UCSD-AML1 (cell line): ENCODE data around the gene CD3E.
A peak's percentile ranks its signal among the peaks of the same experiment; 100 is the strongest.

Experiments used
- DNase-seq: peaks from one replicate; lab custom pipeline; 2025; ENCODE audit not compliant: unreplicated experiment; lab: John Stamatoyannopoulos, UW

Gene CD3E

DNA sequence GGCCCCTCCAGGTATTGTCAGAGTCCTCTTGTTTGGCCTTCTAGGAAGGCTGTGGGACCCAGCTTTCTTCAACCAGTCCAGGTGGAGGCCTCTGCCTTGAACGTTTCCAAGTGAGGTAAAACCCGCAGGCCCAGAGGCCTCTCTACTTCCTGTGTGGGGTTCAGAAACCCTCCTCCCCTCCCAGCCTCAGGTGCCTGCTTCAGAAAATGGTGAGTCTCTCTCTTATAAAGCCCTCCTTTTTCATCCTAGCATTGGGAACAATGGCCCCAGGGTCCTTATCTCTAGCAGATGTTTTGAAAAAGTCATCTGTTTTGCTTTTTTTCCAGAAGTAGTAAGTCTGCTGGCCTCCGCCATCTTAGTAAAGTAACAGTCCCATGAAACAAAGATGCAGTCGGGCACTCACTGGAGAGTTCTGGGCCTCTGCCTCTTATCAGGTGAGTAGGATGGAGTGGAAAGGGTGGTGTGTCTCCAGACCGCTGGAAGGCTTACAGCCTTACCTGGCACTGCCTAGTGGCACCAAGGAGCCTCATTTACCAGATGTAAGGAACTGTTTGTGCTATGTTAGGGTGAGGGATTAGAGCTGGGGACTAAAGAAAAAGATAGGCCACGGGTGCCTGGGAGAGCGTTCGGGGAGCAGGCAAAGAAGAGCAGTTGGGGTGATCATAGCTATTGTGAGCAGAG, at the start of gene CD3E:
Gene CD3E (plus strand): TSS at position 163 of the 681 bp plus-strand sequence. CDS start 223 bp downstream, at position 386.
- DNase-seq: no peak

DNA sequence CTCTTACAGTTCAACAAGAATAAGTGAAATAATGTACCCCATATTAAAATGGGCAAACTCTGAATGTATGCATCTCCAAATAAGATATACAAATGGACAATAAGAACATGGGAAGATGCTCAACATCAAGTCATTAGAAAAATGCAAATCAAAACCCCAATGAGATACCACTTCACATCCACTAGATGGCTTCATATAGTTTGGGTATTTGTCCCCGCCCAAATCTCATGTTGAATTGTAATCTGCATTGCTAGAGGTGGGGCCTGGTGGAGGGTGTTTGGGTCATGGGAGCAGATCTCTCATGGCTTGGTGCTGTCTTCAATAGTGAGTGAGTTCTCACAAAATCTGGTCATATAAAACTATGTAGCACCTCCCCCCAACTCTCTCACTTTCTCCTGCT, 46.1 kb upstream of the CD3E start:
- DNase-seq: no peak

DNA sequence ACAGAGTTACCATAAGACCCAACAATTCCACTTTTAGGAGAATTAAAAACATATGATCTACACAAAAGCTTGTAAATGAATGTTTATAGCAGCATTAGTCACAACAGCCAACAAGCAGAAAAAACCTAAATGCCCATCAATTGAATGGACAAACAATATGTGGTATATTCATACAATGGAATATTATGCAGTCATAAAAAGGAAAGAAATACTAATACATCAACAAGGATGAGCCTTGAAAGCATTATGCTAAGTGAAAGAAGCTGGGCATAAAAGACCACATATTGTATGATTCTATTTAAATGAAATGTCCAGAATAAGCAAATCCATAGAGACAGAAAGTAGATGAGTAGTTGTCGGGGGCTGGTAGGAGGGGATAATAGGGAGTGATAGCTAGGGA, 45.4 kb upstream of the CD3E start:
- DNase-seq: no peak

DNA sequence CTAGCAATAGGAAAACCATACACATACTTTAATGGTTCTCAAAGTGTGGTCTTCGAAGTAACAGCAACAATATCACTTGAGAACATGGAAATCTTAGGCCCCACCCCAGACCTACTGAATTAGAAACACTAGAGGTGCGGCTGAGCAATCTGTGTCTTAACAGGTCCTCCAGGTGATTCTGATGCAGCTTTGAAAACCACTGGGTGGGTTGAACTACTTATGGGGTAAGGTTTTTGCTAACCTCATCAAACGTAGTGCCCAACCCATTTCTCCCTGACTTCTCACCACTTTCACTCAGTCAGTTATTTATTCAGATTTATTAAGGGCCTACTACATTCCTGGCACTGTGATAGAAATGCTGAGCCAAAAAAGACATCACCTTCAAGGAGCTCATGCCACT, 44.2 kb upstream of the CD3E start:
- DNase-seq: no peak

DNA sequence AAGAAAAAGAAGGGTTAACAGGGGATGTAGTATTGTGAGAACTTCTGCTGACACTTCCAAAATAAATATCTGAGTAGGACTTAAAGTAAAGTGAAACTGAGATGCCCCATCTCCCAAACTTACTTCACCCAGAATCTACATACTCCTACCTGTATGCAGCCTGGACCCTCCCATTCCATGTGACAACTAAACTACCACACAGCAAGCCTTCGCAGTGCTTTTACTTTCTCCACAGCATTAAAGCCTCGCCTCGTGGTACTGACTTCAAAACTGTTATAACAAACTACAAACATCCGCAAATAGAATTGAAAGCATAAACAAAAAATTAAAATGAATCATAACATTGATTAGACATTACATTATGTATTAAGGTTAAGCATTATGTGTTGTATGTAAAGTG, 41.4 kb upstream of the CD3E start:
- DNase-seq: no peak

DNA sequence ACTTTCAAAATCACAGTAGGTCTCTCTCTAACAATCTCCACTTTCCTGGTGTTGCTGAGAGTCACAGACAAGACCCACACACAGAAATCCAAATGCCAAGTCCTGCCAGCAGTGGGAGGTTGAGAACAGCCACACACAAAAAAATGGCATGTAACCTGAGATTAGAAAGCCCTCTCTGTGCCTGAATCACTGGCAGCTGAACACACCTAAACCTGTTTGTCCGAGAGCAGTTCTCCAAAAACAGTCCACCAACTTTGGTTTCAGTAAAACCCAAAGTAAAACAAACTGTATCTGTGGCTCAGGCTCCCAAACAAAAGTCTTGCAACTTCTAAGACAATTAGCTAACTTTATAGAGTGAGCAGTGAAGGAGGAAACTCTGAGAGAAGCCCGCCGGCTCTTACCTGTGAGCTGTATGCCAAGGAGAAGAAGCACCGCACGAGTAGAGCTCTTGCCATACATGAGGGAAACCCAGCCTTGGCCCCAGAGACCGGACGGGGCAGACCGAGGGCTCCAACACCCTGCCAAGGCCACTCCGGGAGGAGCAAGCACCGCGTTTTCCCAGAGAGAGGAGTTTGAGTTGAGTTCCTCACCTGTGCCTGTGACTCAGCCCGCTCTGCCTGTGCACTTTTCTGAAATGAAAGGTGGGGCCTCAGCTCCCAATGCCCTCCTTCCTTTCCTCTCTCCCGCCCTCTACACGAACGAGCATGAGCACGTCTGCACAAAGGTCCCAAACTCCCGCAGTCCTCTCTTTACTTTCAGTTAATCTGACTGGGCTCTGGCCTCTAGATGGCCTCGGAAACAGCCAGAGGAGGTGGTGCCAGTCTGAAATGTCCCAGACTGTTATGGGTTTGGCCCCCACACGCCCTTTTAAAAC, 40.6 kb upstream of the CD3E start, which contains the start of gene MPZL2:
Gene MPZL2 (minus strand): TSS at position 603 of the 874 bp plus-strand sequence. CDS start 144 bp downstream, at position 459.
- peak; percentile 51 for DNase-seq

DNA sequence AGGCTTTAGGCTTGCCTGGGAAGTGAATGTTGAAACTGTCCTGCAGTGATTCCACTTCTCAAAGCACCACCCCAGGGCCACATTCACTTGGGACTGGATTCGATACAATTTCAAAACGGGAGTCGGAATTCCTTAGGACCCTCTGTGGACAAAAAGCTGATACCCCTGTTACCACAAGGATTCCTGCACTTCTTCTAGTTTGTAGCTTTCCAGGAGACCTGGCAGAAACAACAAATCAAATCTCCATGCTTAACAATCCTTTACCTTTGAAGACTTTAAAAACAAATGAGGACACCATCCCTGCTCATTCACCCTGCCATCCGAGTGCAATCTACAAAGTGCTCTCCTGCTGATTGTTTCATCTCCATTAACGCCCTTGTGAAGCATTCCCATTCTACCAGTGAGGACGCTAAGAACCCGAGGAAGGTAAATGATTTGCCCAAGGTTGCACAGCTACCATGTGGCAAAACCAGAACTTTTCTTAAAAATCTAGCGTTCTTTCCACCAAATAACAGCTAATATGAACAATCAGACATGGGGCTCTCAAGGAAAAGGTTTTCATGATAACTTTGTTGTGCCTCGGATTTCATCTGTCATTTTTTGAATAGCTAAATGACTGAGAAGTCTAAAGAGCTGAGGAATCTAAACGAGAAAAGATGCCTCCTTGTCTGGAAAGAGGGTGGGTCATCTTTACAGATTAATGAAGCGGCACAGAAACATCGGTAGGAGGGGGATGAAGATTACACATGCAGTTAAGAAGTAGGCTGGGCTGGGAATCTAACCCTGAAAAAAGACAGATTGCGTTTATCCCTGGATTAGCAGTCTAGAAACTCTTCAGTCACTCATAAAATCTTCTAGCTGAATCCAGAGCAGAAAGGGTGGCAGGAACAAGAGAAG, 39.7 kb upstream of the CD3E start:
- no peak for DNase-seq

DNA sequence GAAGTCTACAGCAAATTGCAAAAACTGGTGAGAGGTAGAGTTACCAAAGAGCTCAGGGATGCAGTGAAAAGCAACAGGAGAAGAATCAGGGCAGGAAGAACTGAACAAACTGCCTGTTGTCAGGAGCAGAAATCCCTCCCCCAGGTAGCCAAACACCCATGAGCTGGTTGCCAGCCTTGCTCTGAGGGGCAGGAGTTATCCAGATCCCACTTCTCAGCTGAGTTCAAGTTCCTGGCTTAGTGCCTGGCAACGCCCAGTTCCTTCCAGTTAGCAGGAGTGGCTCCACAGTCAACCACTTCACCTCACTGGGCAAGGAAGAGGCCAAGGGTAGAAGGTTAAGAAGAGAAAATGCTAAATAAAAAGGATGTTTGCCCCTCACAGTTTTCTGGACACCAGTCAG, 38.6 kb upstream of the CD3E start:
- no peak for DNase-seq

DNA sequence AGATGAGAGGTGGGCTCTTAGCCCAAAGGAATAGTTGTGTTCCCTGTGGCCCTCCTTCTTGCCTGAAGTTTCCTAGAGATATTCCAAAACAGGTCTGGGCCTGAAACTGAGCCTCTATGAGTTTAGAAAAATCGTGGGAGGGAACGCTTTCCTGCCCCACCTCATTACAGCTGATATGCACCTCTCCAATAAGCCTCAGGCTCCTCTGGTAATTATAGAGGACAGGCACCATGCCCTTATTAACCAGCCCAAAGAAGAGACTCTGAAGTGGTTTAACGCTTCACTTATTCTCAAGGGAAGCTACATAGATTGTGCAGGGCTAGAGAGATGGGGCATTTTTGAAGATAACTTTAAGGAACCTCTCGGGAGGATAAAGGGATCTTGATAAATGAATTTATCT, 37.0 kb upstream of the CD3E start:
- no peak for DNase-seq

DNA sequence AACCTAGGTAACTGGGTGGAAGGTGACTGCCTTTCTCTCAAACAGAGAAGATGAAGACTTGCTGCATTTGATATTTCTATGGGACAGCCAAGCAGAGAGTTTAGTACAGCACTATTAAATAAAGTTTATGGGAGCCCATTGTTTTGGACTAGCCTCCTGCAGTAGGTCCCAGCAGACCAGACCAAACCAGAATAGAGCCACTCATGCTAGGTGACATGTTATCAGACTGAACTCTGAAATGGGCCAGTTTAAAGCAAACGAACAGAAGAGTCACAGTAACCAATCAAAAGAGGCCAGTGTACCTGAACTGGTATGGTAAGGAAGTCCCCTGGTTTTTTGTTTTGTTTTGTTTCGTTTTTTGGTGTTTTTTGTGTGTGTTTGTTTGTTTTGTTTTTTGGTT, 32.5 kb upstream of the CD3E start:
- no peak for DNase-seq

DNA sequence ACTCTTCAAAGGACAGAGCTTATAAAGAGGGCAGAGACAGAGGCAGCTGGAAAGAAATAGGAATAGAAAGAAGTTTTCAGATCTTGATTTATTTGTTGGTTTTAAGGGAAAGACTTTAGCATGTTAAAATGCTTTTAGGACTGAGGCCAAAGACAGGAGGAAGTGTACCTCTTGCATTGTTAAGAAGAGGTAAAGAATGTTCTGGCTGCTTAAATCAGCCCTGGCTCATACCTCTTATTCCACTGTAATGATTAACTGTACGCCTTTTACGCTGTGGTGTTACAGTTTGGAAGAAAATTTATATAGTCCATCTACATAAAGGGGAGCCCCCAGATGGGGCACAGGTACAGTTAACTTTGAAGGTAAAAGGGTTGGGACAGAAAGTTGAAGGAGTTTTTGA, 30.3 kb upstream of the CD3E start:
- DNase-seq: no peak

DNA sequence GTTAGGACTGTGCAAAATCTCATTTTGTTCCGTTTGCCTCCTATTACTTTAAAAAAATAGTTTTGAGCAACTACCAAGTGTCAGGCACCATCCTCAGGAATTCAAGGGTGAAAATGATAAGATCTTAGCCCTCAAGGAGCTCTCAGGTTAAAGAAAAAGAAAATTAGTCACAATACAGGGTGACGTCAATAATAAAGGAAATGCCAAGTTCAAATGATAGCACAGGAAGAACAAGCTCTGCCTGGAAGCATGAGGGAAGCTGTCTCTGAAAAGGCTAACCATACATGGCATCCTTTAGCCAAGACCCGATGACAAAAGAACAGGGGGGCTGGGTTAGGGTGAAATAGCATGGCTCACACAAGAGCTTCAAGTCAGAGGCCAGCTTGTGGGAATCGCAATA, 29.4 kb upstream of the CD3E start:
- DNase-seq: no peak

DNA sequence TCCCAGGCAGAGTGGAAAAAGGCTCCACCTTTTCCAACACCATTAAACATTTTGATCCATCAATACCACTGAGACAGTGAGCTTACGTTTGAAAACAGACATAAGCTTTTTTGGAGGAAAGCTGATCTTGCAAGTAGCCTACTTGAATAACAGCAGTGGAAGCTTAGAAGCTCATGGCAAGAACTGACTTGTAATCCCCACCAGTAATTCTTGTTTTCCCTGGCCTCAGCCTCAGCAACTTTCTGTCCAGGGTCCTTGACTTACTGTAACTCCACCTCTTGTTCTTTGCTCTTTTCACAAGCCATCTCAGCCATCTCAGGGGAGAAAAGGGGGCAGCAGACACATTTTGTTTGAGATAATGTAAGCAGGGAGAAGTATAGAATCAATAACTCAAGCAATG, 28.1 kb upstream of the CD3E start:
- DNase-seq: no peak

DNA sequence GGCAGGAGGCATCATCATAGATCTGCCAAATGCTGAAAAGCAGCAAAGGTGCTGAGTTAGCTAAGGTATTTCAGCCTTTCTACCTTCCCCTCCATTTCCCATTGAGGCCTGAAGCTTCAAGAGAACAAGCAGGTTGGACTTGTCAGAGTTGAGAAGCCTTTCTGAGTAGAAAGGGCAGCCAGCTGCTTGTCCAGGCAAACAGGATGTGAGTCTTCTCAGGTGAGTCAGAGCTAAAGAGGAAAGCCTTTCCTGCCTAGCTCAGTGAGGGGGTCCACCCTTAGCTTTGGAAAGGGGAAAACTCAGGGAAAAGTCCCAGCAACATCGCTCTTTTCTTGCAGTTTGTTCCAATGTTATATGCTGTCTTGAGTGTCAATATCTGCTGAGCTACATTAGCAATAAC, 27.2 kb upstream of the CD3E start:
- no peak for DNase-seq

DNA sequence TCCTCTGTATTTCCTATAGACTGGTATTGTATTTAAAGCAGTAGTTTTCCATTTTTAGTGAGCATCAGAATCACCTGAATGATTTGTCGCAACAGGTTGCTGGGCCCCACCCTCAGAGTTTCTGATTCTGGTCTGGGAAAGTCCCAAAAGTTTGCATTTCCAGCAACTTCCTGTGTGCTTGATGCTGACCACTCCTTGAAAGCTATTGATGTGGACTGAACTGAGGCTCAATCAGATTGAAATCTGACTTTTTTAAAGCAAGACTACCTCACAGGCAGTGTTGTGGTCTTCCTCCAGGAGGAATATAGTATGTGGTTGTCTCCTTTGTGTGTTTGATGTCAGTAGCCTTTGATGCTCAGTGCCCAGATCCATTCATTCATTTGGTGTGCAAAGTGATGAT, 23.2 kb upstream of the CD3E start:
- no peak for DNase-seq

DNA sequence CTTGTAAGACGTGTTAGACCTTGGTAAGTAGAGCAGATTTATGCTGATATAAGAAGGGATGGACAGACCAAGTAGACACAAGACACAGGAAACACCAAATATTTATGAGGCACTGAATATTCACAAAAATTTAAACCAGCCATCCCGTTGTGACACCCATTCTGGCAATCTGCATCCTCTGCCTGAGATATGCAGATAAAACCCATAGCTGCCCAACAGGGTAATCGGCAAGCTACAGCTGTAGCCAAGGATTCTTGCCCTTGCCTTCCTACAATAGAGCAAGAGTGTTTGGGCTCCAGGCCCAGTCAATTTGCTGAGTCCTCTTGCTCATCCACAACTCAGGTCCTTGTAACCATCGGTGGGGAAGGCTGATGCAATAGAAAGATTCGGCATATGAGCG, 21.9 kb upstream of the CD3E start:
- no peak for DNase-seq

DNA sequence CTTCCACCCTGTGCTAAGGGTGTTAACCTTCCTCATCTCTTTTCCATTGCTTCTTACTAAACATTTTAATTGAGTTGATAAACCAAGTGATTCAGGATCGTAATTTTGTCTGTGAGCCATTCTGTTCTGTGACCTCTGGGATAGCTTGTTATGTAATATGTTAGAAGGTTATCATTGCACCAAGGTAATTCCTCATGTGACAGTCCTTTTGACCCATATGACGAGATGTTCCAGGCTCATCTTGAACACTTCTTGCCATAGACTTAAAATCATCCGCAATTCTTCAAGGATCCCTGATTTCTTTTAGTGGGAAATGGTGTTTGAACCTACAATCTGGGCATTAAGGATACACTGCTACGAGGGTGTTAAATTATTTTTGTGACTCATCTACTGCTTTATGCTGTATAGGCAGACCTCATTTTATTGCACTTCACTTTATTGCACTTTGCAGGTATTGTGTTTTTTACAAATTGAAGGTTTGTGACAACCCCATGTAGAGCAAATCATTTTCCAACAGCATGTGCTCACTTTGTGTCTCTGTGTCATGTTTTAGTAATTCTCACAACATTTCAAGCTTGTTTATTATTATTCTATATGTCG, 21.4 kb upstream of the CD3E start:
- no peak for DNase-seq

DNA sequence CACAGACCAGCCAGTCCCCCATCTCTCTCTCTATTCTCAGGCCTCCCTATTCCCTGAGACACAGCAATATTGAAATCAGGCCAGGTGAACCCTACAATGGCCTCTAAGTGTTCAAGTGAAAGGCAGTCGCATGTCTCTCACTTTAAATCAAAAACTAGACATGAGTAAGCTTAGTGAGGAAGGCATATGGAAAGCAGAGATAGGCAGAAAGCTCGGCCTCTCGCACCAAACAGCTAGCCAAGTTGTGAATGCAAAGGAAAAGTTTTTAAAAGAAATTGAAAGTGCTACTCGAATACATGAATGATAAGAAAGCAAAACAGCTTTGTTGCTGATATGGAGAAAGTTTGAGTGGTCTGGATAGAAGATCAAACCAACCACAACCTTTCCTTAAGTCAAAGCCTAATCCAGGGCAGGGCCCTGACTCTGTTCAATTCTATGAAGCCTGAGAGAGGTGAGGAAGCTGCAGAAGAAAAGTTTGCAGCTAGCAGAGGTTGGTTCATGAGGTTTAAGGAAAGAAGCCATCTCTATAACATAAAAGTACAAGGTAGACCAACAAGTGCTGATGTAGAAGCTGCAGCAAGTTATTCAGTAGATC, 20.7 kb upstream of the CD3E start:
- DNase-seq: no peak

DNA sequence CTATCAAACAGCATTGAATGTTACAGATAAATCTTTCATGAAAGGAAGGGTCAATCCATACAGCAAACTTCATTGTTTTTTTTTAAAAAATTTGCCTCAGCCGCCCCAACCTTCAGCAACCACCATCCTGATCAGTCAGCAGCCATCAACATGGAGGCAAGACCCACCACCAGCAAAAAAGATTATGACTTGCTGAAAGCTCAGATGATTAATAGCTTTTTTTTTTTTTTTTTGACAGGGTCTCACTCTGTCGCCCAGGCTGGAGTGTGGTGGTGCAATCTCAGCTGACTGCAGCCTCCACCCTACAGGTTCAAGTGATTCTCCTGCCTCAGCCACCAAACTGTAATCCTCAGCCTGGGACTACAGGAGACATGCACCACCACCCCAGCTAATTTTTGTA, 18.0 kb upstream of the CD3E start:
- no peak for DNase-seq

DNA sequence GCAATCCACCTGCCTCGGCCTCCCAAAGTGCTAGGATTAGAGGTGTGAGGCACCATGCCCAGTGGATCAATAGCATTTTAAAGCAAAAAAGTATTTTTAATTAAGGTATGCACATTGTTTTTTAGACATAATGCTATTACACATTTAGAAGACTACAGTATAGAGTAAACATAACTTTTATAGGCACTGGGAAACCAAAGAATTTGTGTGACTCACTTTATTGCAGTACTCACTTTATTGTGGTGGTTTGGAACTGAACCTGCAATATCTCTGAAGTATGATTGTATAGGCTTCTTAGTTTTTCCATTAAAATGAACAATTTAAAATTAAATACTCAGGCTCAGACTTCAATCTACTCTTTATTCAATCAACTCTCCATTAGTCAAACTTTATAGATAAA, 17.5 kb upstream of the CD3E start:
- DNase-seq: no peak

DNA sequence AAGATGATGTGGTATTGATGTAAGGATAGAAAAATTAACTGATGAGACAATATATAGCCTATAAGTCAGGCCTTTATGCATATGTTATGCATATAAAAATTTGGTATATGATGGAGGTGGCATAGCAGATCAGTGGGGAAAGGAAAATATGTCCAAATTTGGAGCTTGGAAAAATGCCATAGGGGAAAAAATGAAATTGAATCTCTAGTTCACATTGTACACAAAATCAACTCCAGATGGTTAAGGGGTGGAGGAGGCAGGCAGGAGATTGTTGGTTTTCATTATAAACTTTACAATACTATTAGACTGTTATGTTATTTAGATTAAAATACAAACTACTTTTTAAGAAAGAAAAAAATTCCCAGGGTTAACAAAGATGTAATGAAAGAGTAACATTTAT, 15.1 kb upstream of the CD3E start:
- DNase-seq: no peak
